H9 (cell line): ENCODE data around the gene ALDH6A1. TPM values are rescaled to one million over a fixed set of nuclear protein-coding genes. Genes with fewer than 3 reads are reported as not detected.

Experiments used
- DNase-seq: peaks from one replicate; pipeline ENCODE4 v3.0.0-alpha.2; 2017
- H2AFZ ChIP-seq: one replicate; pipeline ENCODE4 v1.6.1; 2013; ENCODE audit warnings: mild to moderate bottlenecking, low read length, control low read depth, moderate library complexity
- H2AK5ac ChIP-seq: 2 replicates; pipeline ENCODE4 v1.6.1; 2013; ENCODE audit warnings: low read length, control low read depth, mixed read lengths; ENCODE audit not compliant: insufficient read length
- H2BK120ac ChIP-seq: one replicate; pipeline ENCODE4 v1.6.1; 2013; ENCODE audit warnings: low read depth, mild to moderate bottlenecking, low read length, control low read depth, inconsistent platforms; ENCODE audit not compliant: poor library complexity, severe bottlenecking
- H2BK12ac ChIP-seq: 2 replicates; pipeline ENCODE4 v1.6.1; 2013; ENCODE audit warnings: low read length, control low read depth, mixed read lengths, low read depth; ENCODE audit not compliant: insufficient read length
- H2BK15ac ChIP-seq: 2 replicates; pipeline ENCODE4 v1.6.1; 2013; ENCODE audit warnings: low read depth, low read length, control low read depth
- H2BK20ac ChIP-seq: one replicate; pipeline ENCODE4 v1.6.1; 2013; ENCODE audit warnings: low read depth, mild to moderate bottlenecking, low read length, control low read depth, inconsistent platforms; ENCODE audit not compliant: poor library complexity, severe bottlenecking
- H2BK5ac ChIP-seq: 2 replicates; pipeline ENCODE4 v1.6.1; 2013; ENCODE audit warnings: low read length, control low read depth, mixed read lengths; ENCODE audit not compliant: insufficient read length
- H3K14ac ChIP-seq: 2 replicates; pipeline ENCODE4 v1.6.1; 2013; ENCODE audit warnings: low read length, control low read depth; ENCODE audit not compliant: insufficient read depth
- H3K18ac ChIP-seq: 2 replicates; pipeline ENCODE4 v1.6.1; 2013; ENCODE audit warnings: low read depth, mild to moderate bottlenecking, mixed read lengths, low read length, control low read depth; ENCODE audit not compliant: insufficient read length
- H3K23ac ChIP-seq: 2 replicates; pipeline ENCODE4 v1.6.1; 2013; ENCODE audit warnings: low read length, control low read depth, mixed read lengths, low read depth; ENCODE audit not compliant: insufficient read length
- H3K23me2 ChIP-seq: 2 replicates; pipeline ENCODE4 v1.6.1; 2013; ENCODE audit warnings: low read depth, mild to moderate bottlenecking, mixed read lengths, low read length, control low read depth; ENCODE audit not compliant: insufficient read length, poor library complexity, severe bottlenecking
- H3K27ac ChIP-seq: 2 replicates; pipeline ENCODE4 v1.5.1; 2013; ENCODE audit warnings: low read length, control low read depth, mixed read lengths, low read depth; ENCODE audit not compliant: insufficient read length
- H3K27me3 ChIP-seq: 2 replicates; pipeline ENCODE4 v1.6.1; 2013; ENCODE audit warnings: low read length, control low read depth, inconsistent platforms; ENCODE audit not compliant: insufficient read depth
- H3K4ac ChIP-seq: 2 replicates; pipeline ENCODE4 v1.6.1; 2013; ENCODE audit warnings: low read depth, mild to moderate bottlenecking, control low read depth, inconsistent platforms, low read length, moderate library complexity
- H3K4me1 ChIP-seq: 2 replicates; pipeline ENCODE4 v1.6.1; 2013; ENCODE audit warnings: low read length, control low read depth, inconsistent platforms; ENCODE audit not compliant: insufficient read depth
- H3K4me2 ChIP-seq: 2 replicates; pipeline ENCODE4 v1.6.1; 2013; ENCODE audit warnings: low read length, control low read depth, mixed read lengths; ENCODE audit not compliant: insufficient read length, insufficient read depth
- H3K56ac ChIP-seq: 2 replicates; pipeline ENCODE4 v1.6.1; 2013; ENCODE audit warnings: low read depth, mild to moderate bottlenecking, mixed read lengths, low read length, control low read depth; ENCODE audit not compliant: insufficient read length
- H3K79me1 ChIP-seq: 2 replicates; pipeline ENCODE4 v1.6.1; 2013; ENCODE audit warnings: low read depth, mild to moderate bottlenecking, moderate library complexity, low read length, control low read depth, inconsistent platforms; ENCODE audit not compliant: insufficient read depth, poor library complexity, severe bottlenecking
- H3K79me2 ChIP-seq: 2 replicates; pipeline ENCODE4 v1.6.1; 2013; ENCODE audit warnings: low read length, control low read depth, inconsistent platforms; ENCODE audit not compliant: insufficient read depth
- H3K9ac ChIP-seq: 2 replicates; pipeline ENCODE4 v1.6.1; 2013; ENCODE audit warnings: low read length, control low read depth, mixed read lengths; ENCODE audit not compliant: insufficient read length; ENCODE audit errors: extremely low read depth
- H3K9me3 ChIP-seq: one replicate; pipeline ENCODE4 v1.6.1; 2013; ENCODE audit warnings: low read depth, low read length, inconsistent platforms; ENCODE audit not compliant: control insufficient read depth
- H3T11ph ChIP-seq: one replicate; pipeline ENCODE4 v1.6.1; 2013; ENCODE audit warnings: mild to moderate bottlenecking, low read length, control low read depth, inconsistent platforms
- H4K20me1 ChIP-seq: one replicate; pipeline ENCODE4 v1.6.1; 2013; ENCODE audit not compliant: control insufficient read depth, insufficient read length, insufficient read depth
- H4K5ac ChIP-seq: 2 replicates; pipeline ENCODE4 v1.6.1; 2013; ENCODE audit warnings: low read depth, mild to moderate bottlenecking, mixed read lengths, low read length, control low read depth; ENCODE audit not compliant: insufficient read length
- H4K8ac ChIP-seq: replicated peaks from 2 replicates; pipeline ENCODE4 v1.6.1; 2013; ENCODE audit warnings: low read length, control low read depth, mixed read lengths, low read depth; ENCODE audit not compliant: insufficient read length
- H4K91ac ChIP-seq: 2 replicates; pipeline ENCODE4 v1.6.1; 2013; ENCODE audit warnings: low read depth, mild to moderate bottlenecking, moderate library complexity, mixed read lengths, low read length, control low read depth; ENCODE audit not compliant: insufficient read length
- H3K27ac Mint-ChIP-seq, 3 experiments: 2 replicates in 2 of 3; 3 replicates in 1 of 3; pipeline ENCODE4 v1.8.0; 2020 to 2021; ENCODE audit warnings: mixed read lengths in 3 of 3, mild to moderate bottlenecking in 1 of 3, moderate library complexity in 1 of 3
- H3K27me3 Mint-ChIP-seq: 2 replicates; pipeline ENCODE4 v1.8.0; 2021; ENCODE audit warnings: low read depth, mild to moderate bottlenecking, moderate library complexity, mixed read lengths
- H3K36me3 Mint-ChIP-seq, 3 experiments: 2 replicates in 2 of 3; 3 replicates in 1 of 3; pipeline ENCODE4 v1.8.0; 2020 to 2021; ENCODE audit warnings: low read depth in 3 of 3, mixed read lengths in 3 of 3; ENCODE audit not compliant: insufficient read depth in 1 of 3
- H3K4me1 Mint-ChIP-seq, 2 experiments: 2 replicates each; pipeline ENCODE4 v1.8.0; 2020; ENCODE audit warnings: mixed read lengths in 2 of 2
- H3K4me3 Mint-ChIP-seq, 2 experiments: 2 replicates in 1 of 2; 3 replicates in 1 of 2; pipeline ENCODE4 v1.8.0; 2020 to 2021; ENCODE audit warnings: mild to moderate bottlenecking in 2 of 2, mixed read lengths in 2 of 2, moderate library complexity in 1 of 2
- H3K9me3 Mint-ChIP-seq, 2 experiments: 2 replicates in 1 of 2; 3 replicates in 1 of 2; pipeline ENCODE4 v1.8.0; 2020; ENCODE audit warnings: mild to moderate bottlenecking in 2 of 2, mixed read lengths in 2 of 2, moderate library complexity in 1 of 2
- WGBS: extraction: QIAGEN DNeasy Blood & Tissue Kit; methylation state at CpG from one replicate; pipeline ENCODE4 v1.1.7; 2013; ENCODE audit warnings: missing lambda C conversion rate, low lambda C conversion rate, mixed read lengths; ENCODE audit not compliant: insufficient read length; ENCODE audit errors: extremely low coverage; 5-methylcytosine and 5-hydroxymethylcytosine counted together
- long read RNA-seq: library from polyadenylated mRNA; unstranded; transcript quantifications from one replicate; pipeline ENCODE4 v2.0.0, GENCODE V29; 2020
- total RNA-seq: library from RNA; stranded (reverse); gene quantifications from 2 replicates; pipeline ENCODE4 v1.2.1, GENCODE V29; 2021
- TF ChIP-seq, protein P1 (sequence below): fragments of 200-600 bp; sonication (generic); conservative IDR thresholded peaks from 3 replicates; pipeline ENCODE4 v1.8.0; 2021; ENCODE audit warnings: antibody characterized with exemption, mild to moderate bottlenecking

ALDH6A1 gene
- total RNA-seq: 36.8 and 37.8 TPM in 2 replicates
- long read RNA-seq, full-length matches to known transcripts: 275 of 332 reads
- long read RNA-seq, partial matches to known transcripts: 8 of 332 reads
- long read RNA-seq, other reads (novel, unspliced or antisense): 49 of 332 reads

DNA sequence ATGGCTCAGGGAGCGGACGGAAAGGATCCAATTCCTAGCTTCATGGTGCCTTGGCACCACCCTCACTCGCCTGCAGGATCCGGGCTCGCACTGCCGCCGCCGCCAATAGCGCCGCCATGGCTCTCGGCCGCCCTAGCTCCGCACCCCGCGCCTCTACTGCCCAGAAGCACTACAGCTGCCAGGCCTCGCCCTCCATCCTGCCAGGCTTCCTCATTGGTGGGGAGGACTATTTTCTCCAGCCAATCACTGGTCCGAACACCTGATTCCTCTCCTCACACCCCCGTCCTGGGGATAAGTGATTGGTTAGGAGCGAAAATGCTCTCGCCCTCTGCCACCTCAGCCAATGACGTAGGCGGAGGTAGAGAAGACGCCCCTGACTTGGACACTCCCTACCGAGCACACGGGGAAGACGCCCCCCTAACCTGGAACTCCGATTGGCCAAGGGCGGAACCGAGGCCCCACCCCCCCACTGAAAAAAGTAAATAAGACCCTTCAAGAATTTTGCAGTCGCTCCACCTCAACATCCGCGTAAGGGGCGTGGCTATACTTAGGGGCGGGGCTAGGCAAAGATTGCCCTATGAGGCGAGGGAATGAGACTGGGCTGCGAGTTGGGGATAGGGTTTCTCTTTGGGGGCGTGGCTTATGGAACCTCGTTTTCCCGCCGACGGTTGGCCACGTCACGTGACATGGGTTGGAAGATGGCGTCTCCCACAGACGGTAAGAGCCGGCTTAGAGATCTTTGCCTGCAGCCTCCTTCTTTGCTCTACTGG, at the start of gene ALDH6A1, which contains the start of gene LIN52:
Gene ALDH6A1, minus strand, starts transcription at position 177 of the 770 bp plus-strand sequence. Its CDS starts 59 bp downstream, at position 118.
Gene LIN52, plus strand, starts transcription at position 680 of the 770 bp plus-strand sequence. Its CDS starts 19 bp downstream, at position 699.
- no CpG with 5 or more reads among the region's 46 CpGs for WGBS
- H3K79me2 ChIP-seq: no peaks in the 10 kb centered on the region; the same call in 1 of the 2 replicates
- TF ChIP-seq, protein P1, sequence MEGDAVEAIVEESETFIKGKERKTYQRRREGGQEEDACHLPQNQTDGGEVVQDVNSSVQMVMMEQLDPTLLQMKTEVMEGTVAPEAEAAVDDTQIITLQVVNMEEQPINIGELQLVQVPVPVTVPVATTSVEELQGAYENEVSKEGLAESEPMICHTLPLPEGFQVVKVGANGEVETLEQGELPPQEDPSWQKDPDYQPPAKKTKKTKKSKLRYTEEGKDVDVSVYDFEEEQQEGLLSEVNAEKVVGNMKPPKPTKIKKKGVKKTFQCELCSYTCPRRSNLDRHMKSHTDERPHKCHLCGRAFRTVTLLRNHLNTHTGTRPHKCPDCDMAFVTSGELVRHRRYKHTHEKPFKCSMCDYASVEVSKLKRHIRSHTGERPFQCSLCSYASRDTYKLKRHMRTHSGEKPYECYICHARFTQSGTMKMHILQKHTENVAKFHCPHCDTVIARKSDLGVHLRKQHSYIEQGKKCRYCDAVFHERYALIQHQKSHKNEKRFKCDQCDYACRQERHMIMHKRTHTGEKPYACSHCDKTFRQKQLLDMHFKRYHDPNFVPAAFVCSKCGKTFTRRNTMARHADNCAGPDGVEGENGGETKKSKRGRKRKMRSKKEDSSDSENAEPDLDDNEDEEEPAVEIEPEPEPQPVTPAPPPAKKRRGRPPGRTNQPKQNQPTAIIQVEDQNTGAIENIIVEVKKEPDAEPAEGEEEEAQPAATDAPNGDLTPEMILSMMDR: 0 out of 3 replicates have a peak, but pooled peaks have one; percentile 25

More for the DNA sequence above, at the start of gene ALDH6A1, which contains the start of gene LIN52:
- Histone ChIP-seq H4K20me1 (no peaks in the 10 kb centered on the region), H3K56ac (peak within 1 kb of the TSS; percentile 2), H4K8ac (no peak within 1 kb of the TSS), H2BK12ac (peak within 1 kb of the TSS; percentile 31), H3K4me2 (peak within 1 kb of the TSS; percentile 67), H3K27me3 (no peaks in the 10 kb centered on the region), H2BK15ac (no peak within 1 kb of the TSS), H2AK5ac (no peak within 1 kb of the TSS), H3K18ac (peak within 1 kb of the TSS; percentile 74), H3K14ac (peak within 1 kb of the TSS; percentile 85), H3K4ac (no peak within 1 kb of the TSS; the same call in 1 of the 2 replicates), H2BK20ac (no peak within 1 kb of the TSS), H4K5ac (peak within 1 kb of the TSS; percentile 36), H3K9me3 (no peaks in the 10 kb centered on the region), H4K91ac (peak within 1 kb of the TSS; percentile 6), H3K27ac (peak within 1 kb of the TSS; percentile 51), H2AFZ (no peak within 1 kb of the TSS), H3K23ac (no peak within 1 kb of the TSS), H3K23me2 (peaks cover 4% of the 10 kb centered on the region), H2BK5ac (peak within 1 kb of the TSS; percentile 58), H3T11ph (no peak within 1 kb of the TSS), H2BK120ac (no peak within 1 kb of the TSS), H3K79me1 (peaks cover under 1% of the 10 kb centered on the region), H3K4me1 (no peaks in the 10 kb centered on the region), H3K9ac (peak within 1 kb of the TSS; percentile 96)
- Mint-ChIP-seq H3K27me3 (no peaks in the 10 kb centered on the region; the same call in 1 of the 2 replicates), H3K27ac (peak within 1 kb of the TSS; percentile 97 to 100 (median 99)), H3K36me3 (no peaks in the 10 kb centered on the region; a peak in 1 of 7 replicates), H3K9me3 (no peaks in the 10 kb centered on the region; a peak in 1 of 5 replicates), H3K4me3 (peak within 1 kb of the TSS; percentile 96 to 98), H3K4me1 (peaks cover 11 to 15% of the 10 kb centered on the region in 2 experiments)
- DNase-seq: peak; percentile 100
